SK-N-MC (cell line): ENCODE measurements around the gene DIO3.

ENCODE experiments used
- DNase-seq: peaks from one replicate; pipeline ENCODE4 v3.0.0-alpha.2; 2011; ENCODE audit warnings: low read depth, low spot score
- H3K27ac ChIP-seq: fragments of 200-600 bp; sonication (generic); 2 replicates; pipeline ENCODE4 v1.5.1; 2016; ENCODE audit warnings: mixed run types
- H3K36me3 ChIP-seq: fragments of 200-600 bp; sonication (generic); 2 replicates; pipeline ENCODE4 v1.6.1; 2017; ENCODE audit warnings: antibody characterized with exemption, low read length, mixed read lengths; ENCODE audit not compliant: insufficient read depth
- H3K4me3 ChIP-seq: fragments of 200-600 bp; sonication (generic); 2 replicates; pipeline ENCODE4 v1.5.1; 2016
- H3K9ac ChIP-seq: fragments of 200-600 bp; sonication (generic); 2 replicates; pipeline ENCODE4 v1.8.0; 2017; ENCODE audit warnings: mixed run types, mixed read lengths; ENCODE audit not compliant: insufficient read length
- H3K9me3 ChIP-seq: fragments of 200-600 bp; sonication (generic); 2 replicates; pipeline ENCODE4 v1.6.1; 2017; ENCODE audit warnings: low read depth, mild to moderate bottlenecking, antibody characterized with exemption, low read length, moderate library complexity, mixed read lengths
- EZH2 ChIP-seq: fragments of 200-600 bp; sonication (generic); IDR thresholded peaks from one replicate; pipeline ENCODE4 v1.6.1; 2017; ENCODE audit warnings: antibody characterized with exemption
- FOXP2 ChIP-seq: optimal IDR thresholded peaks from 2 replicates; pipeline ENCODE3; 2011; ENCODE audit warnings: mild to moderate bottlenecking, moderate library complexity; ENCODE audit not compliant: insufficient read depth; ENCODE audit errors: extremely low read length, control extremely low read depth
- POLR2AphosphoS5 ChIP-seq: IDR thresholded peaks from 2 replicates; pipeline ENCODE4 v1.6.1; 2012; ENCODE audit warnings: mild to moderate bottlenecking, low read depth, low read length, borderline replicate concordance

The DIO3 gene

GRCh38 chr14:101538878-101539277 lies 22.4 kb upstream of the DIO3 start:
- no peak overlapping the region for H3K27ac ChIP-seq
- H3K9me3 ChIP-seq, result no peaks in the 10 kb centered on the region
- DNase-seq, result no peak
- no peak overlapping the region for H3K9ac ChIP-seq
- no peaks in the 10 kb centered on the region for H3K36me3 ChIP-seq
- TF ChIP-seq EZH2 (no peak), FOXP2 (no peak)
- no peak overlapping the region for H3K4me3 ChIP-seq

GRCh38 chr14:101539880-101540279 lies 21.4 kb upstream of the DIO3 start:
- H3K9ac ChIP-seq, result no peak overlapping the region
- no peak for DNase-seq
- TF ChIP-seq EZH2 (no peak), FOXP2 (no peak), POLR2AphosphoS5 (no peak)
- H3K27ac ChIP-seq, result no peak overlapping the region
- H3K4me3 ChIP-seq, result no peak overlapping the region
- no peaks in the 10 kb centered on the region for H3K36me3 ChIP-seq
- no peaks in the 10 kb centered on the region for H3K9me3 ChIP-seq

GRCh38 chr14:101540481-101541462 lies 20.5 kb upstream of the DIO3 start:
- H3K4me3 ChIP-seq, result no peak overlapping the region
- DNase-seq, result no peak
- no peak overlapping the region for H3K27ac ChIP-seq
- H3K36me3 ChIP-seq, result no peaks in the 10 kb centered on the region
- TF ChIP-seq FOXP2 (no peak), POLR2AphosphoS5 (no peak), EZH2 (no peak)
- no peaks in the 10 kb centered on the region for H3K9me3 ChIP-seq
- H3K9ac ChIP-seq, result no peak overlapping the region

- no peak overlapping the region for H3K27ac ChIP-seq
- TF ChIP-seq FOXP2 (no peak), POLR2AphosphoS5 (no peak), EZH2 (no peak)
- no peak overlapping the region for H3K4me3 ChIP-seq
- DNase-seq, result no peak
- H3K36me3 ChIP-seq, result no peaks in the 10 kb centered on the region
- no peaks in the 10 kb centered on the region for H3K9me3 ChIP-seq
- no peak overlapping the region for H3K9ac ChIP-seq
These were observed 18.9 kb upstream of the DIO3 start for GRCh38 chr14:101542391-101542790.

- H3K9ac ChIP-seq, result no peak overlapping the region
- H3K27ac ChIP-seq, result no peak overlapping the region
- no peak overlapping the region for H3K4me3 ChIP-seq
- no peaks in the 10 kb centered on the region for H3K9me3 ChIP-seq
- H3K36me3 ChIP-seq, result no peaks in the 10 kb centered on the region
- DNase-seq, result no peak
- TF ChIP-seq EZH2 (no peak), POLR2AphosphoS5 (no peak), FOXP2 (no peak)
These were observed 17.5 kb upstream of the DIO3 start for GRCh38 chr14:101543814-101544213.

- Histone ChIP-seq H3K36me3 (no peaks in the 10 kb centered on the region), H3K9me3 (no peaks in the 10 kb centered on the region), H3K4me3 (no peak overlapping the region), H3K27ac (no peak overlapping the region), H3K9ac (no peak overlapping the region)
- DNase-seq, result no peak
- TF ChIP-seq EZH2 (no peak), FOXP2 (no peak), POLR2AphosphoS5 (no peak)
These were observed 16.7 kb upstream of the DIO3 start for GRCh38 chr14:101544550-101544949.

GRCh38 chr14:101546706-101547105 lies 14.6 kb upstream of the DIO3 start:
- no peak overlapping the region for H3K9ac ChIP-seq
- H3K36me3 ChIP-seq, result no peaks in the 10 kb centered on the region
- no peaks in the 10 kb centered on the region for H3K9me3 ChIP-seq
- H3K27ac ChIP-seq, result no peak overlapping the region
- no peak overlapping the region for H3K4me3 ChIP-seq
- TF ChIP-seq POLR2AphosphoS5 (no peak), FOXP2 (no peak), EZH2 (no peak)
- DNase-seq, result no peak

- TF ChIP-seq EZH2, result no peak
- TF ChIP-seq POLR2AphosphoS5, result no peak
- no peaks in the 10 kb centered on the region for H3K9me3 ChIP-seq
- H3K4me3 ChIP-seq, result no peak overlapping the region
- H3K9ac ChIP-seq, result no peak overlapping the region
- no peak overlapping the region for H3K27ac ChIP-seq
- no peak for DNase-seq
- no peaks in the 10 kb centered on the region for H3K36me3 ChIP-seq
These were observed 14.1 kb upstream of the DIO3 start for GRCh38 chr14:101547107-101547738.
